HG02763 (cell line): ENCODE measurements around the gene EPB41L1.

Source experiments
- ATAC-seq: cut with Tn5 transposase; IDR thresholded peaks from one replicate; pipeline ENCODE4 v1.9.1; 2021; ENCODE audit warnings: mild to moderate bottlenecking, moderate library complexity; ENCODE audit not compliant: unreplicated experiment

The EPB41L1 gene

DNA sequence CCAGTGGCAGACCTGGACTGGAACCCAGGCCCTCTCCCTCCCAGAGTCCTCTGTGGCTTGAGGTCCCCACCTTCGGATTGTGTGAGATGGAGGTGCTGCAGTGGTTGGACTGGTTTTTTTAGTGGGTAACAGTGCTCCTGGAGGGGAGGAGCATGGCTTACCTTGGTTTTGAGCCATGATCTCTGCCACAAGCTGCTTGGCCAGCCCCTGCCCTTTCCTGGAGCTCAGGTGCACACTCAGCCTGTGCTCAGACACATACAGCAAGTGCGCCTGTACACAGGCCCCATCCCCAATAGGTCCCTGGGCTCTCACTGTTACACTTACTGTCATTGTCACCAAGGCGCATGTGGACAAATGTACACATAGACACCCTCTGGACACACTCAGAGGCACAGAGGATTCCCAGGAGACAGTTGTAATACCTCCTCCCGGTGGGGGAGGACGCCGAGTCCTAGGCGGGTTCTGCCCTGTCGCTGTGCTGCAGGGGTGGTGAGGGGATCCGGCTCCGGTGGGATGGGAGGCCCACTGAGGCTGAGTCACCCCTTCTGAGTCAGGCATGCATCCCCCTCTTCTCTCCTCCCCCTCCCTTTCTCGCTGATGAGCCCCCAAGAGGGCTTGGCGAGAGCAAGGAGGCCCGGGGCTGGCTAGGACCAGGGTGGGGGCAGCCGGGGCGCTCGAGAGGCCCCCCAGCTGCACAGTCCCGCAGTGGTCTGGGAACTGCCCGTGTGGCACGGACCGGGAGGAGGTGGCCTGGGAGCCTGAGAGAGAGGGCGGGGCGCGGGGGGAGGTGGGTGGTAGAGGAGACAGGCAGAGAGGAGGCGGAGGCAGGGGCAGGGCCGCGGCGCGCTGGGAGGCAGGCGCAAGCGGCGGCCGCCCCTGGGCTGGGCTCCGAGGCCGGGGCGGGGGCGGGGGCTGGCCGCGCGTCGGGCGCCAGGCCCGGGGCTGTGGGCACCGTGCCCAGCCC is 522 bp upstream of the EPB41L1 start:
- ATAC-seq = no peak

DNA sequence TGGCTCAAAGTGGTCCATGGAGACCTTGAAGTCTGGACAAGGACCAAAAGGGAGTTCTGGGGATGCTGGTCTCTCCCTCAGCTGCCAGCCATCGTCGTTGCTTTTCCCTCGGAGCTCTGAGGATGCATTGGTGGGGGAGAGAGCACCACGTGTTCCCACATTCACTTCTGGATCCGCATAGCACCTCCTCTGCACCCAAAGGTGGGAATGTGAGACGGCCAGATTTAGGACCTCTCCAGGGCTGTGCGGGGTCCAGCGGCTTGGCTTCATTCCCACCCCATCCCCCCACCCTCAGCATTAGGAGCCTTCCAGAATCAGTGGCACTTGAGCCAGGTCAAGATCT is 1.1 kb downstream of the EPB41L1 start:
- no peak for ATAC-seq

DNA sequence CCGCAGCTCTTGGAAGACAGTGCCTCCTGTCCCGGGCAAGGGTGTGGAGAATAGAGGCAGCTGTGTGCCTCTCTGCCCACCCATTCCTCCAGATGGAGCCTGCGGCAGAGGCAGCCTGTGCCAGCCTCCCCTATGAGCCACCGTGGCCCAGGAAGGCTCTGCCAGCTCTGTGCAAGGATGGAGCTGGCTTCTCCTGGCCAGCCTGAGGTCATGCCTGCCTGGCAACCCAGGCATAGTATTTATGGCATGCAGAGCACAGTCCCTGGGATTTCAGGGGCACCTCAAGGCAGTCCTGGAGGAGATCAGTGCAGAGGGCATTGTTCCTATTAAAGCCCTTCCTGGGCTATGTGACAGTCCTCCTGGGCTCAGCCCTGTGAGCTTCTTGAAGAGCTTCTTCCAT is 1.5 kb downstream of the EPB41L1 start:
- no peak for ATAC-seq

DNA sequence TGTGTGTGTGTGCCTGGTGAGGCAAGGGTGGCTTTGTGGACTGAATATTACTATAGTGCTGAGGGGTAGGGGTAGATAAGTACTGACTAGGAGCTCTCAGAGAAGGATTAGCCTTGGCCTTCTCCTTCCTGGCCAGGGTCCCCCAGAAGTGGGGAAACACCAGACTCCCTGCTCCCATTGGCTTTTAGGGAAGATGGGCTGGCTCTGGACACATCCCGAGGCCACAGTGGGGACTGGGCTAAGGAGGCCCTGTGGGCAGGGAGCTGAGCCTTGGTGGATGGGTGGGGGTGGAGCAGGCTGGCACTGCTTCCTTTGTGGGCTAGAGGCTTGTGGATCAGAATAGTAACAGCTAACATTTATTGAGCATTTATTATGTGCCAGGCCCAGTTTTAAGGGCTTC is 3.1 kb downstream of the EPB41L1 start:
- no peak for ATAC-seq

DNA sequence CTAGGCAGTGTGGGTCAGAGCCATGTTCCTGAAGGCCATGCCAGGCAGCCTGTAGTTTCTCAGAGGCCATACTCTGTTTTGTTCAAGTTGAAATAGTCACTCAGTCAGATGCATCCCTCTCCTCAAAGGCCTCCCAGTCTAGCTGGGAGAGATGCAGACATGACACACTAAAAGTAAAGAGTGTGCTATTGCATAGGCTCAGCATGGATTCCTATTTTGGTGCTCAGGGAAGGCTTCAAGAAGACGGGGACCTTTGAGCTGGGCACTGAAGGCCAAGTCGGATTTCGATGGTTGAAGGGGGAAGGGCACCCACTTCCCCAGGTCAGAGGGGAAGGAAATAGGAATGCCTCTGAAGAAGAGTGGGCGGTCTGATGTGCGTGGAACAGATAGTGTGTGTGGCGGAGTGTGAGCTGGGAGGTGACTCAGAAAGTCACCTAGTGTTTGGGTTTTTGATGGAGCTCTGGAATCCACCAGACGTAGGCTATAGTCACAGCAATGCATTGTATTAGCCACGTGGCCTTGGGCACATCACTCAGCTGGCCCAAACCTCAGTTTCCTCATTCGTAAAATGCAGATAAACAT is 3.7 kb downstream of the EPB41L1 start:
- ATAC-seq = no peak

DNA sequence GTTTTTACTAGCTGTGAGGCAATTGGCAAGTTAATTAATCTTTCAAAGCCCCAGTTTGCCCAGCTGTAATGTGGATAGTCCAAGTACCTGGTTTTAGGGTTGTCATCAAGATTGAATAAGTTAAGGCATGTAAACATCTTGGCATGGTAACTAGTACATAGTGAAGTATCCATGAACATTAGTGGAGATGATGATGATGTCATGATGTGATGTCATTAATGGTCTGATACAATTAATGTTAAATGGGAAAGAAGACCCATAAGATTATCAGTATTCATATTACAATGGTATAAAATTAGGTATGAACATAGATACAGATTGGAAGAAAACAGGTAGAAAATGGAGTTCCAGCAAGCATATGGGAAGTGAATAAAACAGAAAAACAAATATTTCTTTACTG is 5.3 kb downstream of the EPB41L1 start:
- no peak for ATAC-seq

DNA sequence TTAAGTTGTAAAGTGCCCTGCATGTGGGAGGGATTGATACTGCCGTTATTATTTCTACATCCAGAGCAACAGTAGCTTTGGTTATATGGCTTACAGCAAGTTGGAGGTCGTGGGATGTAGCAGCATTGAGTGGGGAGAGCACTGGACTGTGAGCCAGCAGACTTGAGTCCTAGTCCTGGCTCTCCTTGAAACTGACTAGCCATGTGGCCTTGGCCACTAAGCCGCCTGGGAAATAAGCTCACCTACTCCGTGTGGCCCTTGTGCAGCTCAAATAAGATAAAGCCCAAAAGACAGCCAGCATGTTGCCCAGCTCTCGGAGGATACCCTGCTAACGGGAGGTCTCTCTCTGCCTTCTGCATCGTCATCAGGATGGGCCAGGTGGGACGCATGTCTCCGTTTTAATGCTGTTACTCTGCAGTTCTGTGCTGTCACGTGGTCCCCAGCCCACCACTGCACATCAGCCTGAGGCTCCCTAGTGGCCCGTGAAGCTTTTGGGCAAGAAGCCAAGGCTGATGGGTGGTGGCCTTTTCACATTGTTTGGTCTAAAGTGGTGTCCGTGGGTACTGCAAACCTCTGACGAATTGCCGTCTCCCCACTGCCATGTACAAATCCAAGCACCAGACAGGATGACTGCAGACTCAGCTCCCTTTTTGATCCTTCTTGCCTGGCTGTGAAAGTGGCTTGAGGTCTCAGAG is 7.9 kb downstream of the EPB41L1 start:
- no peak for ATAC-seq

DNA sequence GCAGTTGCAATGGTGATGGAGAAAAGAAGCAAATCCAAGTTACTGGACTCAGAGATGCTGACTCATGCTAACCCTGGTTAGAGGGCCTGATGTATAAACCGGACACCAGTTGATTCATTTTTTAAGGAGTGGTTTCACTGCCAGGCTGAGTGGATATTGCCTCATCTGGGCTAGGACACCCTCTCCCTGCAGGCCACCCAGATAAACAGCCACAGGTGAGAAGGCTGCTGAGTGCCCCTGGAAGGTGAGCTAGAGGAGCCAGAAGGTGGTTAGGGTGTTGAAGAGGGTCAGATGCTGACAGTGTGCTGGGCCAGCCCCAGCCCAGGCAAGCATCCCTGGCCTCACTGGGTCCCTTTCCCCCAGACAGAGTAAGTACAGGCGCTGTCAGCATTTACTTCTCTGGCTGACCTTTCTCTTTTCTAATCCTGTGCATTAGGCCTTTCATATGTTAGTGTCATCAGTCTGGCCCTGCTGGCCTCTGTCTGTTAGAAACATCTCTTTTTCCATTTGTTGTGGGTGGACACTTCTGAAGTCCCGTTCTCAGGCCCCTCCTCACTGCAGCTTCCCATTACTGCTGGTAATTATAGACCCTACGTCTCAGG is 13.5 kb downstream of the EPB41L1 start:
- no peak for ATAC-seq

DNA sequence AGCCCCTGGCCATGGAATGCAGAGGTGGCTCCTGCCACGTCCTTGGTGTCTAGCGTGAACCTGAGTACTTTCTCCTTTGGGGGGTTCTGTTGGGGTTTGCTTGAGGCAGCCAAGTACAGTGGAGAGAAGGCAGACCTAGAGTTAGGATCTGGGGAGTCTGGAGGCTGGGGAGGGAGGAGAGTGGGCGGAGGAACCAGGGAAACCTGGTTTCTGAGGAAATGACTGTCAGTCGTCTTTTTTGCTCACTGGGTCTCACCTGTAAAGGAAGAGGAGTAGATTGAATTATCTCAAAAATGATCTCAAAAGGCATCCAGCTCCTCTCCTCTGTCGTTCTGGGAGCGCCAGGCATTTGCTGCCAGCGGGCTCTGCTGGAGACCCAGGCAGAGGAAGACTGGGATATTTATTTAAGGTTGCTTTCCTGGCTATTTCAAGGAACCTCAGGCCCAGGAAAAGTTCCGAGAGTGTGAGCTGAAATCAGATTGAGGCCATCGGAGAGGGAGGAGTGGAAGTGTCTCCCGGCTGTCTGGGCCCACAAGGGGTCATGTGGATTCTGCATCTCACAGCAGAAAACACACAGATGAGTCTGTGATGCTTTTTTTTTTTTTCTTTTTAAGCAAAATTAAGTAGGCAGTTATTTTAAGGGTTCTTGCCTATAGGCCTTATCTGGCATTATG is 16.1 kb downstream of the EPB41L1 start:
- no peak for ATAC-seq

DNA sequence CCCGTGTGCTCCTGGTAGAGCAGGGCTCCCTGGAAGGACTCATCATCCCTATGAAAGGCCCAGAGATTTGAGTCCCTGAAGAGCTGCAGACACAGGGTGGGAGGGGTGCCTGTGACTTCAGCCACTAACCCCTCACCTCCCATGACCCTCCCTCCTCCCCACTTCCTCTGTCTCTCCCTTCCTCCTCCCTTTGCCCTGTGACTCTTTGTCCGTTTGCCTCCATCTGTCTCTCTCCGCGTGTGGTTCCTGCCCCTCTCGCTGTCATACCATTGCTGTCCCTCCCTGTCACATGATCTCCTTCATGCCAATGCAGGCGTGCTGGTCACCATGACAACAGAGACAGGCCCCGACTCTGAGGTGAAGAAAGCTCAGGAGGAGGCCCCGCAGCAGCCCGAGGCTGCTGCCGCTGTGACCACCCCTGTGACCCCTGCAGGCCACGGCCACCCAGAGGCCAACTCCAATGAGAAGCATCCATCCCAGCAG is 19.0 kb downstream of the EPB41L1 start:
- ATAC-seq = no peak

DNA sequence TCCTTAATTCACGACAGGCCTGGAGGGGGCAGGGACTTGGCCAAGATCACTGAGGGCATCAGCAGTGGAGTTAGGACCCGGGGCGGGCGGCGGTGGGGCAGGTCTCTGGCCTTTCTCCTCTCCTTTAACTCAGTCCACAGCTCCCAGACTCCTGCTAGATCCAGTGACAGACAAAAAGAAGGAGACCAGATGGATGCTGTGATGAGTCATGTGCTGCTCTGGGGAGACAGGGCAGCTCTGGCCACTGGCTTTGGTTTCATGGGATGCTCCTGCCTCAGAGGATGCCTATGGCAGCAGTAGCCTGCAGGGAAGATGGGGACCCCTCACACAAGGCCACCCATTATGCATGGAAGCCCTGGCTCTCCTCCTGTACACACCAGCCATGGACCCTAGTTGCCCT is 20.5 kb downstream of the EPB41L1 start:
- no peak for ATAC-seq

DNA sequence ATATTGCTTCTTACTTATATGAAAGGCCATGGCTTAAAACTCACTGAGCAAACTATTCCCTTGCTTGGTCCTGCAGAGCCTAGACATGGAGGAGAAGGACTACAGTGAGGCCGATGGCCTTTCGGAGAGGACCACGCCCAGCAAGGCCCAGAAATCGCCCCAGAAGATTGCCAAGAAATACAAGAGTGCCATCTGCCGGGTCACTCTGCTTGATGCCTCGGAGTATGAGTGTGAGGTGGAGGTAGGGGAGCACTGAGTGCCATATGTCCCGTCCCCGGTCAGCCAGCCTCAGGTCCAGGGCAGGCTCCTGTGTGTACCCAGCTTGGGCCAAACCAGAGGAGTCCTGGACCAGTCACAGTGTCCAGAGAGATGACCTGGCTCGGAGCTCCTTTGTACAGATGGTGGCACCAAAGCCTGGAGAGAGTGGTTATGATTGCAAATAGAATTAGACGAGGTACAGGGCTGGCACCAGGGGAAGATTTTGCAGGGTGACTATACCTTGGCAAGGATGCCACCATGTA is 21.0 kb downstream of the EPB41L1 start:
- ATAC-seq = no peak

DNA sequence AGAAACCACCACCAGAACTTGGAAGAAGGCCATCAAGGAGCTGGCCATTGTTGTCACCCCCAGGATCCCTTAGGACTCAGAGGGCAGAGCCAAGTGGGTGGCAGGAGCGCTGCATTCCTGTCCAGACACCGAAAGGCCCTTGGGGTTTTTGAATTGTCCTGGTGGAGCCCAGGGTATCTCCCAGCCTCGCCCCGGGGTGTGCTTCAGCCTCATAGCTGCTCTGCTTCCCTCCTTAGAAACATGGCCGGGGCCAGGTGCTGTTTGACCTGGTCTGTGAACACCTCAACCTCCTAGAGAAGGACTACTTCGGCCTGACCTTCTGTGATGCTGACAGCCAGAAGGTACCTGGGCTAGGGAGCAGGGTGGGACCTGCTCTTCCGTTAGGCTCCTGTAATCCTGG is 23.2 kb downstream of the EPB41L1 start:
- no peak for ATAC-seq

DNA sequence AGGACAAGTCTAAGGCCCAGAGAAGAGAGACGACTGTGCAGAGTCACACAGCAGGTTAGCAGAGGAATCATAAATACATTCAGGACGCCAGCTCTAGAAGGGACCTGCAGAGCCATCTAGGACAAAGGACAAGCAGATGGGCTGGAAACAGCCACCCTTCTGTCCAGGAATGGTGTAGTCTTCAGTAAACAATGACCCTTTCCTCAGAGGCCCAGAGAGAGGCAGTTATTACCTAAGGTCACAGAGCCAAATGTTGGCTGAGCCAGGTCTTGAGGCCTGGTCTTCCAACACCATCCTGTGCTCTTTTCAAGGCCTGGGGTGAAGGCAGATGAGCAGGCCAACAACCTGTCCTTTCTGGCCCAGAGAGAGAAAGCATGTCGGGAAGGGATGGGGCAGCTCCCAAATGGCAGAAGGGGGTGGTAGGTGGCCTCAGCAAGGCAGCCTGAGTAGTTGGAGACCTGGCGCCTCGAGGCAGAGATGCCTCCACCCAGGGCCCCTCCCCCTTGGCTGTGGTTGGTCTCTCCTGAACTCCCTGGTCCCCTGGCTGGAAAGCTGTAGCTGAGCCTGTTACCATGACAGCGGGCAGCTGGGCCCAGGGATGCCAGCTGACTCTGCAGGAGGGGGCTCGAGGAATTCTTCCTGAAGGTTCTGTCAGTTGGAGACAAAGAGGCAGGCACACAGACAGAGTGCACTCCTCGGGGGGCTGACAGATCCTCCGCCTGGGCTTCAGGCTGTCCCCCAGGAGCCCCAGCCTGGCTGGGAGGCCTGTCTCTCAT is 24.8 kb downstream of the EPB41L1 start:
- no peak for ATAC-seq

DNA sequence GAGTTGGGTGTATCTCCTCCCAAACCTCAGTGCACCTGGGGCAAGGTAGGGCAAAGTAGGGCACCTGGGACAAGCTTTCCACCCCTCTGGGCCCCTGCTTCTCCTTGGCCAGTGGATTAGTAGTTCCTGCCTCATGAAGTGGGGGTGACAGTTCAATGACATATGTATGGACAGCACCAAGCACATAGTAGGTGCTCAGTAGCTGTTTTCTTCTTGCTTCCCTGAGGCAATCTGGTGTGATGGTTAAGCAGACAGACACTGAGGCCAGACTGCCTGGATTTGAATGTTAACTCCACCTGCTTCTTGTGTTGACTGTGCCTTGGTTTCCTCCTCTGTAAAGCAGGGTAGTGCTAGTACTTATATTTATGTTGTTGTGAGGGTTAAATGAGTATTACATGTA is 25.8 kb downstream of the EPB41L1 start:
- ATAC-seq = no peak

DNA sequence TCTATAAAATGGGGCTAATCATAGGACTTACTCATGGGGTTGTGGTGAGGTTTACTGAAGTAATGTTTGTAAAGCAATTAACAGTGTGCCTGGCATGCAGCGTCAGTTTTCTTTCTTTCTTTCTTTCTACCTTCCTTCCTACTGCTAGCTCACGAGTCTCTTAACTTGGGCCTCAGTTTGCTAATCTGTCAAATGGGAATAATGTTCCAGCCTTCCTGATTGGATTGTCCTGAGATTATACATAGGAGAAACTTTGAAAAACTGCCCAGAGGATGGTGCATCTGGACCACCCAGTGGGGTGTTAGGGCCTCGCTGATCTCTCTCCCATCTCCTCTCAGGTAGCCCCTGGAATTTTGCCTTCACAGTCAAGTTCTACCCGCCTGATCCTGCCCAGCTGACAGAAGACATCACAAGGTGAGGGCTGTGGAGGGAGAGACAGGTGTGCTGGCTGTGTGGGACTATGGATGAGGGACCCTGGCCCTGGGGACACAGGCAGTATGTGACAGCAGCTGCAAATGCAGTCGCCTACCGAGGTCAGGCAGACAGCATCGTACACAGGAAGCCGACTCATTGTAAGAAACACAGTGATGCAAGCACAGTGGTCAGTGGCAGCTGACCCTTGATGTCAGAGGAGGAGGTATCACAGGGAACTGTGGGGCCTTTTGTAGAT is 27.5 kb downstream of the EPB41L1 start:
- no peak for ATAC-seq

DNA sequence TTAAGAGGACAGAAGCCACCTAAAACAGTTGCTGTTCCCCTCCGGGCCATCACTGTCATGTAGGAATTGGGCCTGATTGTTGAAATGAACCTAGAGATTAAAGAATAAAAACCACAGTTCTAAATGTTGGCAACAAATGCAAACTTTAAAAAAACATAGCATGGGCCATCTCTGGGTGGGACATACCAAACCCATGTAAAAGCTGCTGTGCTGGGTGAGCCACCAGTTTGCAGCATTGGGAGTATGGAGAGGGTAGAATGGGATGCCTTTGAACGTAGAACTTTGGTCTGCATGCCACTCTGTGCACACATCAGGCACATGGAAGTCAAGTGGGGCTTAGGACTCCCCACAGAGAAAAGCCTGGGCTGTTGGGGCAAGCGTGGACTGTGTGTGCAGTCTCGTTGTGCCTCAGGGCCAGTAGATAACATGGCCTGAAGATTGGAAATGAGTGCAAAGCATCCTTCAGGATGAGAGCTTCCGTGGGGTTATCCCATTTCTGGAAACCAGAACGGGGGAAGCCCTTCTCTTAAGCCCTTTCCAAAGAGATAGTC is 28.1 kb downstream of the EPB41L1 start:
- no peak for ATAC-seq

DNA sequence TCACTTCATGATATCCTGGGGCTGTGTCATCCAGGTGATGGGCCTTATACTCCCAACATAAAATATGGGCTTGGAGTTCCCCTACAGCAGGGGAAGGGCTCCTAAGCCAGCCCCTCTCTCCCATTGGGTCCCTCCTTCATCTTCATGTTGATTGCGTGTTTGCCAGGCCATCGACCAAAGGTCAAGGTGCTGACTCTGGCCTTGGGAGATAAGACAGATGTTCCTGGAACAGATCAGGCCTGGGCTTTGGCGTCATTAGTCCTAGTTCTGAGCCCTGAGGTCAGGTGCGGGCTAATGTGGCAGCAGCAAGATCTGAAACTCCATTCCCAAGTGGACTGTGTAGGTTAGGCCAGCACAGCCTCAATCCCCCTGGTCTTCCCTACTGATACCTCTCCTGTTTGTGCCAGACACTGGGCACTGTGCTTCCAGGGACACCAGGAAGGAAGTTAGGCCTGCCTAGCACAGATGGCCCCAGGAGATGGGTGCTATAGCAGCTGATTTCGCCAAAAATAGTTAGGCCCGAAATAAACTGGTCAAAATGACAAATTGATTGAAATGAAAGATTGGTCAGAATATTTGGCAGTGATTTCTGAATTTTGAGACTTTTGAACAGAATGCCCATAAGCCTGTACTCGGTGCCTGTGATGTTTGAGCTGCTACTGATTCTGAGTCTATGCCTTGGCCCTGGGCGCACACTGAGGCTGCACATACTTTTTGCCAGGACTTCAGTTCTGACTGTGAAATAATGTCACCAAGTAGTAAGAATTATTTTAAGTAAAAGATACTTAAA is 28.8 kb downstream of the EPB41L1 start:
- no peak for ATAC-seq
